Measurements from ENCODE around the gene RNASE11. TPM values are rescaled to one million over a fixed set of nuclear protein-coding genes. Genes with fewer than 3 reads are reported as not detected.

RNASE11 gene
- total and polyA plus RNA-seq, 9 of the 15 experiments (the other 6 are each of a cell fraction or from before 2014, with no cell fraction given) = 0.16 to 0.29 (median 0.22) TPM; not detected in 6

GRCh38 chr14:20624495-20625070 is 36.8 kb upstream of the RNASE11 start (continued):
- TF ChIP-seq ZNF197 (CRISPR knock-in tag; IDR thresholded peaks at IDR 0.05; ENCODE audit: low read depth) (no peak), CEBPG (CRISPR knock-in tag; IDR thresholded peaks at IDR 0.05) (0 out of 2 replicates have a peak, but pooled peaks have one; percentile 16), CEBPG (tag; conservative IDR thresholded peaks at IDR 0.05 in 1 of 2, IDR thresholded peaks at IDR 0.05 in 1 of 2) (peak; percentile 50 to 70; a peak in 1 of 4 replicates), TFAP4 (CRISPR knock-in tag; IDR thresholded peaks at IDR 0.05; ENCODE audit: borderline replicate concordance) (no peak), PTTG1 (tag; IDR thresholded peaks at IDR 0.05; ENCODE audit: low read depth) (no peak), ILK (tag; IDR thresholded peaks at IDR 0.05; ENCODE audit: borderline replicate concordance, low read depth) (no peak), JUNB (CRISPR knock-in tag; conservative IDR thresholded peaks at IDR 0.05) (no peak), THRAP3 (IDR thresholded peaks at IDR 0.05; ENCODE audit: borderline replicate concordance) (peak; percentile 53; the same call in 1 of the 2 replicates), NR2C1 (IDR thresholded peaks at IDR 0.05) (peak; percentile 79), NR2C1 (tag; IDR thresholded peaks at IDR 0.05) (peak; percentile 83), FOXA1 (IDR thresholded peaks at IDR 0.05; ENCODE audit: borderline replicate concordance) (no peak), NFXL1 (CRISPR knock-in tag; IDR thresholded peaks at IDR 0.05) (no peak), ZBTB43 (CRISPR knock-in tag; IDR thresholded peaks at IDR 0.05) (no peak), ZBTB17 (CRISPR knock-in tag; IDR thresholded peaks at IDR 0.05) (no peak)

All from K562 (cell line).